G401.6 (cell line): ENCODE data around the gene CENPP.

Experiments used
- FAIRE-seq: peaks from 2 replicates; lab custom pipeline; 2012; peaks lifted over from hg19 to GRCh38; lab: Jason Lieb, UNC

Gene CENPP

DNA sequence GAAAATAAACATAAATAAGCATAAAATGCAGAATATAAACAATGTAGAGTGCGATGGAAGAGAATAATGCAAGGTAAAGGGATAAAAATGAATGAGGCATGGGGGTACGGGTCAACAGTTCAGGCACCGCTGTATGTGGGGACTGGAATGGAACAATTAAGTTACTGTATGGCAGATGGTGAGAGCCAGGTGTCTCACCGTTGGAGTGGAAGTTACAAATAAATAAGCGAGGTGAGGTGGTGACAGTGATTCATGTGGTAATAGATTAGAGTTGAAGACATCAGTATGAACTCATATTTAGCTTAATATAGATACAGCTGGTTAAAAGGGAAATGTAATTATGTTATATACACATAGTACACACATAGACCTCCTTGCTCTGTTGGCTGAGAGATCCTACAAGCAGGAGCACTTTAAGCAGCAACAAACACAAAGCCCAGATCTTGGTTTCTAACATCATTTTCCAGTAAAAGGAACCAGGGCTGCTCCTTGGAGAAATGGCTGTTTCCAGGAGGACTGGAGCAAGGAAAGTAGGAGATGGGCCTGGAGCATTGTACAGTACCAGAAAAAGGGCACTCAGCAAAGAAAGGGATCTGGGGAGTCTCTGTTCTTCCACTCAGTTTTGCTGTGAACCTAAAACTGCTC lies 100.9 kb downstream of the CENPP start:
- no peak for FAIRE-seq

DNA sequence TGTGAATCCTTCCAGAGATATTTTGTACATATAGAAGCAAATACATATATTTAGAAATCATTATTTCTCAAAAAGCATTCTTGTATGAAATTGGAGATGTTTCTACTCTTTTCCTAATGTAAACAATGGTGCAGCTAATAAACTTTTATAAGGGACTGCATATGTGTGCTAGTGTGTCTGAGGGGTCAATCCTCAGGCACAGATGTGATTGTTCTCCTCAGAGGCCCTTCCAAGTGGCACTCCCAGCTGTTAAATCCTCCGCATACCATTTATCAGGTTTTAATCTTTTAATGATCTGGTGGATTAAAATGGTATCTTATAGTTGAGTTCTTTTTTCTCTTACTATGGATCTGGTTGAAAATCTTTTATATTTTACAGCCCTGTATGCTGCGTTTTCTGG lies 104.1 kb downstream of the CENPP start:
- FAIRE-seq, result no peak

DNA sequence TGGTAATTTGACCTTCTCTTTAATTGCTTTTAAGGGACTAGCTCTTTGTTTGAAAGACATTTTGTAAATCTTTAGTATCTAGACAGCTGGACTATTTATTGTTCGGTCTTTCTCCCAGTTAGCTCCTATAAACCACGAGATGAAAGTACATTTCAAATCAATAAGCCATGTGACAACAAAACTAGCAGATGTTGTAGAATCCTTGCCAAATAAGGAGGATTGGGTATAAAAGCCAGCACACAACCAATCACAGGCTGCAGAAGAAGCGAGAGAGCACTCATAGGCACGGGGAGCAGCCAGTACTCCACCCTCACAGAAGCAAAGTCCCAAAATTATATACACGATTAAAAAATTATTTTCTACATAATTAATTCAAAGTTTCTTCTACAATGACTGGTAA lies 106.6 kb downstream of the CENPP start:
- FAIRE-seq, result no peak

DNA sequence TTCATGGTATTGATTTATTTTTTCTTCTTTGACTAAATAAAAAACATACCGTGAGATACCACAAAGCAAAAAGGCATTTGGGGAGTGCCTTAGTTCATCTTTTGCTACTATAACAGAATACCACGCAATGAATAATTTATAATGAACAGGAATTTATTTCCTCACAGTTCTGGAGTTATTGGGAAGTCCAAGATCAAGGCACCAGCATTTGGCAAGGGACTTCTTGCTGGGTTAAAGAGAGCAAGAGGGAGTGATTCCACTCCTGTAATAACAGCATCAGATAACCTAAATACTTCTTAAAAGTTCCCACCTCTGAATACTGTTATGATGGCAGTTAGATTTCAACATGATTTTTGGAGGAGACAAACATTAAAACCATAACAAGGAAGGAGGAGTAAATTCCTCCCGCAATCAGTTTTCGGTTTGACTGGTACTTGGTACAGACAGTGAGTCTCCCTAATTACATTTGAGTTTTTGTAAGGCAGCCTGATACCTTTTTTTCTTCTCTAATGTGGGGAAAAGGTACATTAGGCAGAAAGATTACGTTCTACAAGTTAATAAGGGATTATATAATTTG lies 107.3 kb downstream of the CENPP start:
- no peak for FAIRE-seq

DNA sequence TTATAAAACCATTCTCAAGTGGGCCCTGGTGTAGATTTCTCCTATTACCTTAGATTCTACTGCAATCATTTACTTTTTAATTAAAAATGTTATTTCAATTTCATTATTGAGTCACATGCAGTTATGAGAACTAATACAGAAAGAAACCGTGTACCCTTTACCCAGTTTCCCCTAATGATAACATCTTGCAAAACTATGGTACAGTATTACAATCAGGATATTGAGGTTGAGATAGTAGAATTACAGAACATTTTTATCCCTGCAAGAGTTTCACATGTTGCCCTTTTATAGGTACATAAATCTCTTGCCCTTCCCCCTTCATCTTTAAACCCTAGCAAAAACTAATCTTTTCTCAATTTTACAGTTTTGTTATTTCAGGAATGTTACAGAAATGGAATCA lies 109.5 kb downstream of the CENPP start:
- FAIRE-seq, result no peak

DNA sequence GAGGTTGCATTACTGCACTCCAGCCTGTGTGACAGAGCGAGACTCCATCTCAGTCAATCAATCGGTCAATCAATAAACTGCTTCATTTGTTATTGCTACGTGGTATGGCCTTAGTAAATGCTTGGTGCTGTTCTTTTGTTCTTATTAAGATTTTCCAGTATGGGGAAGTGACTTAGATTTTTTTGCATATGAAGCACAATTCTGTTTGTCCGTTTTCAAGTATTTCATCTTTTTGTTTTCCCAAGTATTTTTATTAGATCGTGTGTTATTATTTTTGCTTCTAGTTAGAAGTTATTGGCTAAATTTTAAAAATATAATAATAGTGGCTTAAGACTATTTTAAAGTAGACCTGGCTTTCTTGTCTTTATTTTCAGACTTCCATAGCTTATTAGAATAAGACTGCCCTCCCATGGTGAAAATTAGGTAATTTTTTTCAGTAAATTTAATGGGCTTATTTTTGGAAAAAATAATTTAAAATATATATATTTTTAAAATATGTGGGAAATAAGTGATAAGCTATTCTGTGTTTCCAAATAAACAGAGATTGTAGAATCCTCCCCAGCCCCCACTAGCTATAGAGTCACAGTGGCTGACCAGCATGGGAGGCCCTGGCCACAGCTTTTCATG lies 113.3 kb downstream of the CENPP start:
- FAIRE-seq, result peak; percentile 94

DNA sequence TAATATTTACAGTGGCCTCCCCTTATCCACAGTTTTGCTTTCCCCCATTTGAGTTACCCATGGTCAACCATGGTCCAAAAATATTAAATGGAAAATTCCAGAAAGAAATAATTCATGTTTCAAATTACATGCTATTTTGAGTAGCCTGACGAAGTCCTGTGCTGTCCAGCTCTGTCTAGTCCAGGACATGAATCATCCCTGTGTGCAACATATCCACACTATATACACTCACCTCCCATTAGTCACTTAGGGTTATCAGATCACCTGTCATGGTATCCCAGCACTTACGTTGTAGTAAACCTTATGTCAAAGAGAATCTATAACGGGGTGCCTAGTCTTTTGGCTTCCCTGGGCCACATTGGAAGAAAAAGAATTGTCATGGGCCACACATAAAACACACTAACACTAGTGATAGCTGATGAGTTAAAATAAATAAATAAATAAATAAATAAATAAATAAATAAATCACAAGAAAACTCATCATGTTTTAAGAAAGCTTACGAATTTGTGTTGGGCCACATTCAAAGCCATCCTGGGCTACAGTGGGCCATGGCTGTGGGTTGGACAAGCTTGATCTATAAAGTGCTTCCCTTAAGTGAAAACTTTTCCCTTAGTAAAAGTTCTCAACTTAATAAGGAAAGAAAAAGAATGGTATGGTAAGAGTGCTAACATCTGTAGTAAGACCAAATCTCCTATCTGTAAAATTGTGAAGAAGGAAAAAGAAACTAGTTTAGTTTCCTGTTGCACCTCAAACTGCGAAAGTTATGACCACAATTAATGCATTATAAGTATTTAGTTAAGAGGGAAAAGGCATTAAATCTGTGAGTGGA lies 114.4 kb downstream of the CENPP start:
- FAIRE-seq, result no peak

DNA sequence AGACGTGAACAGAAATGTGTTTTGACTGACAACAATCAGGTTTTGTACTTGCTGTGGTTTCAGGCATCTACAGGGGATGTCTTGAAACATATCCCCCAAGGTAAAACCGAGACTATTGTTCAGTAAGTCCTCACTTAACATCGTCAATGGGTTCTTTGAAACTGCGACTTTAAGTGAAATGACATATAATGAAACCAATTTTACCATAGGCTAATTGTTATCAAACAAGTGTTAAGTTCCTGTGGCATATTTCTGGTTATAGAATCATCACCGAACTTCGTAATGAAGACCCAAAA lies 114.9 kb downstream of the CENPP start:
- no peak for FAIRE-seq

DNA sequence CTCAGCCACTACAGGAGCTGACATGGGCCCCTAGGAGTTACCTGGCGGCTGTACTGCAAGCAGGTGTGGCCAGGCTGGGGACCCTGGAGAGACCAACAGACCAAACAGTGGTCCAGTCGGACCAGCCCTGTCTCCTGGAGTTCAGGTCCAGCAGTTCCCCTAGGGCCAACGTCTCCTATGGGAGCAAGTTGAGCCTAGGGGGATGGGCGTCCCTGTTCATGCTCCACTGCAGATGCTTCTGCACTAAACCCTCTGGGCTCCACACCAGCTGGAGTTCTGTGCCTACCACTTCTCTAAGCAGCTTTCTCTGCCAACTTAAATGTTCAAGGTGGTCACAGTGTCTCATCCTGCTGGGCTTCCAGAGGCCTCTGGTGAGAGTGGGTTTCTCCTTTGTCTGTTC lies 119.1 kb downstream of the CENPP start:
- no peak for FAIRE-seq

DNA sequence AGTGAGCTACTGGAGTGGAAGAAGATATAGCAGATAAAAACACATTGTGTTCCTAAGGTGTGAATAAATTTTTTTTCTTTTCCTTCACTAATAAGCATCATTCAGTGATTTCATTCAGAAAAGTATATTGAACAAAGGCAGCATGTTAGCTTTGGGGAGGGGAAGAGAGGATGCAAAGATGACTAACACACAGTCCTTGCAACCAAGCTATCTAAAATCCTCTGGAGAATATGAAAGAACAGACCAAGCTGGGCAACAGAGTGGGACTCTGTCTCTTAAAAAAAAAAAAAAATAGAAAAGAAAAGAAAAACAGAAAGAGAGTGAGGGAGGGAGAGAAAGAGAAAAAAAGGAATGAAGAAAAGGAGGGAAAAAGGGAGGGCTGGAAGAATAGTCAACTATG lies 120.8 kb downstream of the CENPP start:
- no peak for FAIRE-seq

DNA sequence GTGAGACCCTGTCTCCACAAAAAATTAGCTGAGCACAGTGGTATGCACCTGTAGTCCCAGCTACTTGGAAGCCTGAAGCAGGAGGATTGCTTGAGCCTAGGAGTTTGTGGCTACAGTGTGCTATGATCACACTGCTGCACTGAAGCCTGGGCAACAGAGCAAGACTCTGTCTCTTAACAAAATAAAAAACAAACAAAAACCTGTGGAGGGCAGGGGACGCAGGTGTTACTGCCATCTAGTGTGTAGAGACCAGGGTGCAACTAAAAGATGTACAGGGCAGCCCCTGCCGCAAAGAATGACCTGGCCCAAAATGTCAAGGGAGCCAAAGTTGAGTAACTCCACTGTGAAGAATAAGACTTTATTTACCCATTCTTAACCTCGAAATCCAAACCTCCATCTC lies 129.5 kb downstream of the CENPP start:
- no peak for FAIRE-seq

DNA sequence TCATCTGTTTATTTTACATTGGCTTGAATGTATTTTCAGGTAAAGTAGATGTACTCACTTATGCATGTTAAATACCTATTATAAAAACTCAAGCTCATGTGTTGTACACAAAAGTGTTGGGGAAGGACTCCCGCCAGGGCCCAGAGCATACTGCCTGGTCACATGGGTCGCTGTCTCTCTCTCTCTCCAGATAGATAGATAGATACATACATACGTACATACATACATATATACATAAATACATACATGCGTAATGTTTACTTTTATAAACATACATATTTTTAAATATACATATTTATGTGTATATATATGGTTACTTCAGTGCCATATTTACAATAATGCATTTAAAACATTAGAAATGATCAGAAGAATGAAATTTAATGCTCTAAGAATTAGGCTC lies 131.8 kb downstream of the CENPP start:
- no peak for FAIRE-seq

DNA sequence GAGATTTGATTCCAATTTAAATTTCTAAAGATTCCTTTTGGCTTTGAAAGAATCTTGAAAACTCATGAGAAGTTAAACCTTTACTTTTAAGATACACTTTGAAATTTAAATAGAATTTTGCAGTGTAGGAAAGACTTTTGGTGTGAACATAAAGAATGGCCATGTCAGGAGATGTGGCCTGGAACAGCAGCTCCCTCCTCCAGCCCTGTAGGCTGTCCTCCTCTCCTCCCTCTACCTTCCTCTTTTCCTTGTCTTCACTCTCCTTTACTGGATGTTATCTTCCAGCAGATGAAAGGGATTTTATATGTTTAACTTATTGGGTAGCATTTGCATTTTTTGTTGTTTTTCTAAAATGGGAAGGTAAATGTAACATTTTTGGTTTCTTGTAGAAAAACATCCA lies 137.6 kb downstream of the CENPP start:
- no peak for FAIRE-seq

DNA sequence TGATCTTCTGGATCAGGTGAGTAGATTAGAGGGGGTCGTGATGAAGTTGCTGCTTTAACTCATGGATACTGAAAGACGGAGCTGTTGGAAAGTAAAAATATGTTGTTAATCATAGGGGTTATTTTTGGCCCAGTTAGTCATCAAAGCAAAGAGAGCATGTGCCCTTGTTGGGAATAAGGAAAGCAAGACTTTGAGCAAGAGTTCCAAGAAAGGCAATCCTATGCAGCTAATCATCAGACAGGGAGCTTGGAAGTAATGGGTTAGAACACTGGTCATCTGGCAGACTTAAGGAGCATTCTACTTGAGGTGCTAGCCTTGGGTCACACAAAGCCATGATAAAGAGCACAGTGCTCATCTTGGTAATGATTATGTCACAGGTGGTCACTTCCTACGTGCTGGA lies 138.2 kb downstream of the CENPP start:
- no peak for FAIRE-seq

DNA sequence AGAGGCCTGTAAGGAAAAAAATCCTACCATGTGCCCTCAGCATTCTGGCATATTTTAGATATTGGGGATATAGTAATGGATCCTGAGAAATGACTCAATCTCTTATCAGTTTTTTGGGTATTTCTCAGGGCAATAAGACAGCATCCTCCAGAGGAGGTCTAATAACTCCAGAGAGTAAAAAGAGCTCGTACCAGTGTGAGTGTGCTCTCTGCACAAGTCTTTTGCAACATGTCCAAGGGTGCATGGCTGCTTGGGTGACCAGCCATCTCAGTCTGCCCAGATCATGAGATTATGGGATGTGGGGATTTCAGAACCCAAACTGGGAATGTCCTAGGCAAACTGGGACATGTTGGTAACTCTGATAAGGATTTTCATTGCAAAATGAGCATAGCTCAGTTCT lies 141.3 kb downstream of the CENPP start:
- FAIRE-seq, result no peak

DNA sequence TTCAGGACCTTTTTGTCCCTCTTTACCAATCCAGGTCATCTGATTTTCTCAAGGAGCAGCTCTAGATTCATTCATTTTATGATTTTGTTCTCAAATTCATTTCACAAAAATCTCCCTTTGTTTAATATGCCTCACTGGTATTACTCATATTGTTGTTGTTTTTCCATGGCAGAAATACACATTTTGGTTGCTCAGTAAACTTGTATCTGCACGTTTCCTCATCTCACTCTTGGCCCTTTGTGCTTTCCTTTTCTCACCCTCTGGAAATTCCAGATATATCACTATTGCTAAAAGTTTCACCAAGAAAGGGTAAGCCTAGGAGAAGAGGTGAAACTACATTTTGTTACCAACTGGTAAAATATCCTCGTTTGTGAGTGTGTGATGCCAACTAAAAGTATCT lies 141.8 kb downstream of the CENPP start:
- no peak for FAIRE-seq

DNA sequence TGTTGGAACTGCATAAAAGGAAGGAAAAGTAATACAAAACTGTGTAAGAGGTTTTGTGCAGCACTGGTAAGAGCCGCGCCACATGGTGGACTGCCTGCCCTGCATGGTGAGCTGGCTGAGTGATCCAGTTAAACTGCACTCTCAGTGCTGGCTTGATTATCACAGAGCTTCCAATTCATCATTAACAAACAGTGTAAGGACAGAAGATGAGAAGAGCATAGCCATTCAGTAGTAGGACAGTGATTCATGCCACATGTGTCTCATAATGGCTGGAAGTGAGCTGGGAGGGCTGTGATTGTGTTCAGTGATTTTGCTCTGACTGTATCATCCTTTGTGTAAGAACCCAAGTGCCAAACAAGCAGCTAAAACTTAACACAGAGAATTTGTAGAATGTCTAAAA lies 142.5 kb downstream of the CENPP start:
- no peak for FAIRE-seq

DNA sequence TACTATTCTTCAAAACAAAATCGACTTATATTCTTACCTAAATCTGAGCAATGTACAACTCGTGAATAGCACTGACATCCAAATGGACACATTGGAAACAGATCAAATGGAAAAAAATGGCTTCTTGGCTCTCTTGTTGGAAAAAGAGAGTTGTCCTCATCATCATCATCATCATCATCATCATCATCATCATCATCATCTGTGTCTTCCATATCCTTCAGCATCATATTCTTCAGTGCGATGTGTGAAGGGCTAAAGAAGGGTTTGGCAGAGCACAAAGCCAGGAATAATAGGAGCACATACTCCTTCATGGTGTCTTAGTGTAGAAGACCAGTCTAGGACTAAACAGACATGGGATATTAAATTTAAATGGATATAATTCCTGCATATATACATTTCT lies 148.8 kb downstream of the CENPP start:
- no peak for FAIRE-seq

DNA sequence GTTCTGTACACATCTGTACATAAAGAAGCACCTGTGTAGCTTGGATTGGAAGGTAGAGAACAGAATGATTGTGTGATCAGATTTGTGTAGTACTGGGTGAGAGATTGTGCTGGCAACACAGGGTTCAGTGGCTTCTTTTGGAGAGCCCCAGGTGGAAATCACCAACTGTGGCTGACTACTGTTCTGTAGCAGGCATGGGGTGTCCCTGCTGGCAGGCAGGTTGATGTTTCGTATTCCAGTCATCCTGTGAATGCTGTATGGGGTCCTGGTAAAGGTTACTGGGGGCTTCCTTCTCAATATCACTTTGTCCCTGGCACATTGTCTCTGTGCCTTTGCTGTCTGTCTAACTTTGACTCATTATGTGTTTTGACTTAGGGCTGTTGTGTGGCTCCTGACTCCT lies 151.2 kb downstream of the CENPP start:
- no peak for FAIRE-seq

DNA sequence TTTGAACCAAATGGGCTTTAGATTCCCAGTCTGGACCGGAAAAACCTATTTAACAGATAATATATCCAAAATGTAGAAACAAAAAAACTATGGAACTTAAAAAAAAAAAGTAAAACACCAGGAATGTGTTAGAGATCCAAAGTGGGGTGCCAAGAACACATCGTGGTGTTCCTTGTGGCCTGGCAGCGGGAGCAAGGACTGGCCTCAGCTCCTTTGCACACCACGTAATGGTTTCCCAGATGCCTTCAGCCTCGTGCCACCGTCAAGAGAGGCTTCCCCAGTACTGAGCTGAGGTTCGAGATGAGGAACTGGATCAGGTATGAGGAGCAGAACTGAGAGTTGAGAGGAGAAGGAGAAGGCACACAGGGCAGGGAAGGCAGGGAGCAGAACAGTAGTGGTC lies 153.0 kb downstream of the CENPP start:
- FAIRE-seq, result no peak

DNA sequence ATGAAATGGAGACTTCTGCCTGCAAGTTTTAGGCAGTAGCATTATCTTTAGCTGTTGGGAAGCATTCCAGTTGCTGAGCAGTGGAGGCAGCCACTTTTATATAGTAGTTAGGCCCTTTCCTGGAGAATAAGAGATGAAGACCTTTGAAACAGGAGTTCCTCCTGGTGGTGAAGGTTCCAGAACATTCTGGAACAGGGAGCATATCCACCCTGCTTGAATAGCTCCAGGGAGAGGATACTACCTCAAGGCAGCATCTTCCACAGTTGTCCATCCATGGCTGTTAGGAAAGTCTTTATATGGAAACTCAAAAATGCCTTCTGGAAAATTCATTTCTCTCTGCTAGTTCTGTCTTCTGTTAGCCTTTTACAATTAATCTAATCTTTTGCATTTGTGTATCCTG lies 153.6 kb downstream of the CENPP start:
- FAIRE-seq, result no peak

DNA sequence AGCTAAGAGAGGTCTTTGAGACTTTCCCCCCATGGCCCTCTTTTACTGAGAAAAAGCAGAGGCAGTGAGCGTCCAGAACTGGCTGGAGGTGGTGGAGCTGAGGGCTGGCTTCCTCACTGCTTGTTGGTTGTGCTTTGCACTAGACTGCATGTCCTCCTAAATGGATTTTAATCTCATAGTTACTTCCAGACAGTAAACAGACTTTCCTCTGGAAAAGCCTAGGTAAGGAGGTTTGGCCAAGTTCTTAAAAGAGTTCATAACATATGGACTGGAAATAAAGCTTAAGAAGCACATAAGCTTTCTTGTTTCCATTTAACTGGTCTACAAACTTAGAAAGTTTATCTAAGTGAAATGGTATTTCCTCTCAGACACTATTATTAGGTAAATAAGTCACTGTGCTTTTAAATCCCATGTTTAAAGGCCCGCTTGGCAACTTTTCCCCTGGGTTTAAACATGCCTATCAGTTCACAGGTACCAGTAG lies 154.6 kb downstream of the CENPP start:
- no peak for FAIRE-seq

DNA sequence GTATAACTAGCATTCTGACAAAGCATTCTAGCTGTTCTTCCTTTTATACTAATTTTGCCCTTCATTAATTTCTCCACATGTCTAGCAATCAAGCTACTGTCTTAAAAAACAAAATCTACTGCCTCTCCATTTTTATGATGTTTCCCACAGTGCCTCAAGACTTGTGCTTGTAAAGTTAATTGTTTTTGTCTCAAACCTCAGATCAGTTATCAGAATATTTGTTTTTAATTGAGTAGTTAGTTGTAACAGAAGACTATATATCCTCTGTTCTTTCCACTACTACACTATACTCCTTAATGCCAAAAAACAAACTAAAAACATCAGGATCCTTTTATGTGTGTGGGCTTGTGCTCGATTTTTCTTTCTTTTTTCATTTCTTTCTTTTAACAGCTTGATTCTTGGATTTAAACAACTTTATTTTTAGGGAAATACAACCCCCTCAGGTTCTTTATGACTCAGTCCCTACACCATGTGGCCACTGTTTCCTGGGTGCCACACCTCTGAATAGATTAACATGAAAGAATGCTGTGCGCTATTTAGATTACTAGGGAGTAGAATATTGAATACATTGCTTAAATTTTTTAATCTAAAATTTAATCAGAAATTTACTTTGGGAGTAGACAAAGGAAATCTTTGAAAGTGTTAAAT lies 155.4 kb downstream of the CENPP start:
- no peak for FAIRE-seq
